CD4-positive, alpha-beta T cell treated with Interleukin-4 for 4 hours (primary cell): Measurements from ENCODE around the gene KLHDC4.
"Not testable (repeated sequence)": the region's sequence is repeated elsewhere in the genome, so short reads cannot be mapped to it uniquely, and the experiment has no call there.

Source experiments
- DNase-seq: peaks from one replicate; pipeline ENCODE4 v3.0.0-alpha.2; 2020

KLHDC4 gene

DNA sequence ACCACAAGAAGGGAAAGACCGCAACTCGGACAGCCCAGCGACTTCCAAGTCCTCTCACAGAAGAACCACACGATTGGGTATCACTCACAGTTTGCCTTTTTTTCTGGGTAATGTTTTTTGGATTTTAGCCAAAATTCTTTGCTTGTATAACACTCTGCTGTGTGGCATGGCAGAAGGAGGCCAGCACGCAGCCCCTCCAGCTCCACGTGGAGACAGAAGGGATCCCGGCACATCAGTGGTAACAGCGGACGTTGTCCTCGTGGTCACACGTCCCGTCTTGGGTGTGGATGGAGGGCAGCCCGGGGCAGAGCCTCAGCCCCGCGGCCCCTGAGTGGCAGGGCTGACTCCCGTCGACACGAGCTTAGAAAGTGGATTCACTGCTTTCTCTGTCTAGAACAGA, 69.1 kb downstream of the KLHDC4 start:
- DNase-seq = no peak

DNA sequence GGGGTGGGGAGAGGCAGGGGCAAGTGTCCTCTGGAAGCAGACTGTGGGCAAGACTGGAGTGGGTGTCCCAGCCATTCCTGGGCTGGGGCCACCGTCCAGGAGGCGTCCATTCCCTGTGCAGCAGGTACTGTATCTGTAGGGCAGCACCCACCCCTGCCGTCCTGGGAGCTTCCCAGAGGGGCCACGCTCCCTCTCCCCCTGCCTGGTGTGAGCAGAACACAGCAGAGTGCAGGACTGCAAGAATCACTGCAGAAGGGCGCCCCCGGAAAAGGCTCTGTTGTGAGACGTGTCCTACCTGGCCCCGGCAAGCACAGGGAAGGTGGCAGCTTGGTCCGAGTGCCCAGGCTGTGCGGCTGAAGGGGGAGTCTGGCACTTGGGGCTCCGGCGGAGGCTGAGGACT, 70.3 kb downstream of the KLHDC4 start:
- no peak for DNase-seq

DNA sequence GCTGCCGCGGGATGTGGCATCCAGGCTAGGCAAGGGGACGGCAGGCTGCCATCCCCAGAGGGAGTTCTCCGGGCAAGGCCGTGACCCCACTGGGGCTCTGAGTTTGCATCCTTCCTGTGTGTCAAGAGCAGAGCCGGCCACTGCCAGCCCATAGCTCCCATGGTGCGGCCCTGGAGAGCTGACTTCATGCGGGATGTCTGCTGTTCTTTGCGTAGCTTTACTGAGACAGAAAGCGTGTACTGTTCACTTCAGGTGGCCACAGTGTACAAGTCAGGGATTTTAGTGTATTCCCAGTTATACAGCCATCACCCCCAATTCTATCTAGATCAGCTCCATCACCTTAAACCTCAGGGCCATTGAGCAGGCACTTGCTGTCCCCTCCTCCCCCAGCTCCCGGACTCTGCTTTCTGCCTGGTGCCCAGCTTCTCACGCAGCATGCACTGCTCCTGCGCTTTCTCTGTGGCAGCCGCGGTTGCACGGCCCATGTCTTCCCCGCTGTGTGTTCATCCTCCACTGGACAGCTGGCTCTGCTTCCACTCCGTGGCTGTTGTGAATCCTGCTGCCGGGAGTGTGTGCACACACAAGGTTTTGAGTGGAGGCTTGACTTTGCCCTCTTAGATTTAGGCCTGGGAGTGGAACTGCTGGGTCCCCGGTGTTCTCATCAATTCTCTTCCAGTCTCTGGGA, 71.2 kb downstream of the KLHDC4 start:
- no peak for DNase-seq

DNA sequence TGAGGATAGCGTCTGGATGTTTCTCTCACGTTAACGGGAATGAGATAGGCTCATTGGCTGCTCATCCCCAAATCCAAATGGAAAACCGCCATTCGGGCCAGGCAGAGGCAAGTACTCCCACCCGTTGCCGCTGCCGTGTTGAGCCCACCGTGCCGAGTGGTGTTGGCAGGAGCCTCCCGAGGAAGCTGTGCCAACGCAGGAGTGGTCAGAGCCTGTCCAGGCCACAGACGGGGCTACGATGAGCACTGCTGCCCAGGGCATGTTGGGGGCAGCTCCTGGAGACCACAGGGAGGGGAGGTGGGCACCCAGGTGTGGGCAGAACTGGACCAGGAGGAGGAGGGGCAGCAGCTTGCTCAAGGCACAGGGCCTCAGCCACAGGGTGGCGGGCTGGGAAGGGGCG, 72.0 kb downstream of the KLHDC4 start:
- no peak for DNase-seq

DNA sequence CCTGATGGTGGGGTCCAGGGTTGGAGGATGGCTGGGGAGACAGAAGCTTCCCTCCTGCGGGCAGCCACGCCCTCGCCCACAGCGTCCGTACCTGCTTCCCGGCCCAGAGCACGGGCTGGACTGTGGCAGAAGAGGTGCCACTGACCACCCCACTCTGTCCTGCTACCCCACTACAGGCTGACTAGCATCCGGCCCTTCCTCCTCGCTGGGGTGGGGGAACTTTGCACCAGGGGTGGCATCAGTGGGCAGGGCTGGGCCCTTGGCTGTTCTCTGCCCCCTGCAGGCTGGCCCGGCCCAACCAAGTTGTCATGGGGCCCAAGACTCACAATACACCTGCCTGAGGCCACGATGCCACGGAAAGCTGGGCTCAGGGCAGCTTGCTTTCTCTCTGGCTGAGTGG, 73.0 kb downstream of the KLHDC4 start:
- DNase-seq = no peak

DNA sequence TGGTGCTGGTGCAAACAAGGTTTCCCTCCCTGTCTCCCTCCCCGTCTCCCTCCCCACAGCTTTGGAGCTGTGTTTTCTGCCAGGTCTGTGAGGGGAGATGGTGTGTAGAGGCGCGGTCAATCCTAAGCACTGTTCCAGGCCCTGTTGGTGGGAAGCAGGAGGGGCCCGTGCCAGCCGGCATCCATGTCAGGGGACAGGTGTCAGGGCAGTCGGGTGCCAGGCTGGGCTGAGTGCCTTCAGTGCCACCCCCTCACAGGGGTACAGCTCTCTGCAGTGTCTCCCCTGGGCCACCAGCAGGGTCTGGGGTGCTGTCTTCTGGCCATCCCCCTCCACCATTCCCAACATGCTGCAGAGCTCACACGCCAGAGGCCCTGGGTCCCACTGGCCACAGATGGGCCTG, 73.6 kb downstream of the KLHDC4 start:
- no peak for DNase-seq

DNA sequence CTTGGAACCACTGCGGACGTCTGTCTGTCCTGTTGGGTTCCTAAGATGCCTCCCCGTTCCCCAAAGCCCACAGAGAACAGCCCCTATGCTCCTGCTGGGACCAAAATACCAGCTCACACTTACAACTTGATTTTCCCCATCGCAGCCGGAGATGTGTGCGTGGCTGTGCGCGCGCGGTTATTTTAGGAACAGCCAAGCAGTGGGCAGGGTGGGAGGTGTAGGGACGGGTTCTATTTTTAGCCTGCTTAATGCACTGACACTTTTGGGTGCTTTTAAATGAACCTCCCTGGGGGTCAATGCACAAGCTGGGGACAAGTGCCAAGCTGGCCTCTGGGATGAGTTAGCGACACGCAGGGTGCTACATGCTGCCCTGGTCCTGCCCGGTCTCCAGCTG, 74.1 kb downstream of the KLHDC4 start:
- DNase-seq = no peak

DNA sequence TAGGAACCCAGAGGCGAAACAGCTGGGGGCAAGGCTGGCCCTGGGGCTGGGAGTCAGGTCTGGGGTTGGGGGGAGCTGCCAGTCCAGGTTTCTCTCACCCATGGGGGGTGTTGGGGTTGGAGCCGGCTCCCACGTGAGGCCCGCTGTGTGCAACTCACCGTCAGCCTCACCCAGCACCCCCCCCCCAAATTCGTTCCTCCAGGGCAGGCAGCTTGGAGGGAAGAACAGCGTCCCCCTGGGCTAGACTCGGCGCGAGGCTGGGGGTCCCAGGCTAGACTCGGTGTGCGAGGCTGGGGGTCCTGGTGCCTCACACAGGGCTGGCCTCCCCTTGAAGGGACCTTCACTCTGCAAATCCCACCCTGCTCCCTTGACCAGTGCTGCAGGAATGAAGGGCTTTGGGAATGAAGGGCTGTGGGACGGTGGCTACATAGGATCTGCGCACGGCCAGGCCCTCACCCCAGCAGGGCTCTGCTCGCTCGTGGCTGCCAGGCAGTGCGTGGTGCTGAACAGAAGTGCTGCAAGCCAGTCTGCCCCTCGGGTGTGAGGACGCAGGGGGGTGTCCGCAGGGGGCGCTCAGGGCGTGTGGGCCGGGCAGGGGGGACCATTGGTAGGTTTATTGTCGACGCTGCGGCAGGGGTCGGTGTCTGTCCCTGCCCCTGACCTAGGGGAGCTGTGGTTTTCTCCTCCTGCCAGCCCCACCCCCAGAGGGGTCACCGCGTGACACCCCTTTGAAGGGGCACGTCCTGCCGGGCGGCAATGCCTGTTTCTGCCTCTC, 74.7 kb downstream of the KLHDC4 start:
- DNase-seq = no peak

DNA sequence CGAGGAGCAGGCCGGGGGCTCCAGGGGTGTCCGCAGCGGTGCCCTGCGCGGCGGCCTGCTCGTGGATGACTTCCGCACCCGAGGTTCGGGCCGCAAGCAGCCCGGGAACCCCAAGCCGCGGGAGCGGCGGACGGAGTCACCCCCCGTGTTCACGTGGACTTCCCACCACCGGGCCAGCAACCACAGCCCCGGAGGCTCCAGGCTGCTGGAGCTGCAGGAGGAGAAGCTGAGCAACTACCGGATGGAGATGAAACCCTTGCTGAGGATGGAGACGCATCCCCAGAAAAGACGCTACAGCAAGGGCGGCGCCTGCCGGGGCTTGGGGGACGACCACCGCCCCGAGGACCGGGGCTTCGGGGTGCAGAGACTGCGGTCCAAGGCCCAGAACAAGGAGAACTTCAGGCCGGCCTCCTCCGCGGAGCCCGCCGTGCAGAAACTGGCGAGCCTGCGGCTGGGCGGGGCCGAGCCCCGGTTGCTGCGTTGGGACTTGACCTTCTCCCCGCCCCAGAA, 75.8 kb downstream of the KLHDC4 start:
- no peak for DNase-seq

DNA sequence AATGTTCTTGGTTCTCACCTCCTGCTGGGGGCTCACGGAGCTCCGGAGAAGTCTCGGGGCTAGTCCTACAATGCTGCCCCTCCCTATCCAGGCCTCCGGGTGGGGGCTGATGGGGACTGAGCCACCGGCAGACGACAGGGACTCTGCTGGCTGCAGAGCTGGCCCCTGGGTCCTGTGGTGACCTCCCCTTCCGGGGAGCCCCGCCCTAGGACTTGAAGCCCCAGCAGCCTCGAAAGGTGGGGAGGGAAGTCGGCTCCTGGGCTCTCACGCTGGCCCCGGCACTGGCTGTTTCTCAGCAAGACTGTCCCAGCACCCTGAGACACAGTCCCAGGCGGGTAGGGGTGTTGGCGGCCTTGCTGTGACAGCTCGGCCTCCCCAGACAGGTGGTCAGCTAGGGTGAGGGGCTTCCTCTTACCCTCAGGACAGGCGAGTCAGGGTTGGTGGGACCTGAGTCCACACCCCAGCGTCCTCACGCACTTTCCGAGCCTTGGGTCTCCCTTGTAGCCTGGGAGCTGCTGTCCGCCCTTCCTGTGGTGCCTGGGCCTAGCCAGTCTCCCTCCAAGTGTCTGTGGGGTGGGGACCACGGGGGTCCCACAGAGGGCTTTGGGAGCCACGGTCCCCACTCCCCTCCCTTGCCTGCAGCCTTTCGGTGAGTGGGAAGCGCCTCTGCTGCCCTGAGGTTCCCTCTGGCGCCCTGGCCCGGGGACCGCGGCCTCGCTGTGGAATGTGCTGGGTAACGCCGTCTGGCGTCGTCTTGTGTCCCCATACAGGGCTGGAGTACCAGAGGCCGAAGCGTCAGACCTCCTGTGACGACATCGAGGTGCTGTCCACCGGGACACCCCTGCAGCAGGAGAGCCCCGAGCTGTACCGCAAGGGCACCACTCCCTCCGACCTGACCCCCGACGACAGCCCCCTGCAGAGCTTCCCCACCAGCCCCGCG, 76.6 kb downstream of the KLHDC4 start:
- DNase-seq = no peak

DNA sequence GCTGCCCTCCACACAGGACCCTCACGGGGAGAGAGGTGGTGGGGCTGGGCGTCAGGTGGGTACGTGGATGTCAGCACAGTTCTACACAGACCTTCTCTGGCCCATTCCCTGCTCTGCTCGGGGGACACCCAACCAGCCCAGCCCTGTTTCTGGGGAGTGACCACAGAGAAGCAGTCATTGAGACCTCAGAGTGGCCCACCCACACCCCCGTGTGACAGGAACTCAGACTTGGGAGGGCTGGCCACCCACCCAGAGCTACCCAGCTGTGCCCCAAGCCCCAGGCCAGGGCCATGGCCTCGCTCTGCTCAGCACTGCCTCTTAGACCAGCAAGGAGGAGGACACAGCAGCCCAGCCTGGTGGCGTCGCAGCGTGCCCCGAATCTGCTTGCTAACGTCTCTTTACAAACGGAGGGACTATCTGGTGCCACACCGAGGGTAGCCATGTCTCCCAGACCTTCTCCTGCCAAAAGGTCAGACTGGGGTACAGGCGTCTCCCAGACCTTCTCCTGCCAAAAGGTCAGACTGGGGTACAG, 77.7 kb downstream of the KLHDC4 start:
- DNase-seq = no peak

DNA sequence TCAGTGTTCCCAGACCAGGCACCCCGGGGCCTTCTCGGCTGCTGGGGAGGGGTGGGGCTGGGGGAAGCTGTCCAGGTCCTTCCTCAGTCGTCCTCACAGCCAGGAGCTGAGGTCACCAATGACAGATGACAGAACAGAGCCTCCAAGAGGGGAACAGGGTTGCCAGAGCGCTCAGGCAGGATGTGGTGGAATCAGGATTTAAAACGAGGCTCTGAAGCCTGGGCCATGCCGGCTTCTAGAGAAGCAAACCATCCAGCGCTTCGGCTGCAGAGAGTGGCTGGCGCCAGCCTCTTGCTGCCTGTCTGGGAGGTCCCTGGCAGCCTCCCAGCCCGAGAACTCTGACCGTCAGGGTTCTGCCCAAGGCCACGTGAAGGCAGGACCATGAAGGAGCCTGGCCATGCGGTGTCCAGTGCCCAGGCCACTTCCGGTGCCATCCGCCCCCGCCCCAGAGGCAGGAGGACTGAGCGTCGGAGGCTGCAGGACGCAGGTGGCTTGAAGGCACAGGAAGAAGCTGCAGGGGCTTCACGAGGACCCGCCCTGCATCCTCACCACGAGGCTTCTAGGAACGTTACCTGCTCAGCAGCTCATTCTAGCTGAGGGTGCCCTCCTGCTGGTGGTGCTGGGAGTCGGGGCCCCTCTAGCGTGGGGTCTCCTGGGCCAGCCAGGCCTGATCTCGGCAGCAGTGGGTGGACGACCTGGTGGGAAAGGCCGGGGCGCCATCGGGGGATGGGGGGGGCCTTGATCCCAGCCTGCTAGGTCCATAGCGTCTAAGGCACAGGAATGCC, 78.5 kb downstream of the KLHDC4 start:
- no peak for DNase-seq

DNA sequence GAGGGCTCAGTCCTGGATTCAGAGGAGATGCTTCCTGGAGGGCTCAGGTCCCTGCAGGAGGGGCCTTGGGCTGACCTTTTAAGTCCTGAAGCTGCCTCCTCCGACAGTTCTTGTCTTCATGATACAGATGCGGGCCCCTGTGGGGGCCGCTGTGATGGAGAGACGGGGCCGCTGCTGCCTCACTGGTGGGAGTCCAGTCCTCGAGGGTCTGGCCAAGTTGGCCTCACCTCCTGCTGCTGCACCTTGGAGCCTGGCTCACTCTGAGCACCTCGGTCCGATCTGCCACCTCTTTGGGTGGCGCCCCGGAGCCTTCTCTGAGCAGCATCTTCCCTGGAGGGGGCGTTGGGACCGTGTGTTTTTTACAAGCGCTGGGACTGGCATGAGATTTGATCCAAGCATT, 79.1 kb downstream of the KLHDC4 start:
- DNase-seq = no peak

DNA sequence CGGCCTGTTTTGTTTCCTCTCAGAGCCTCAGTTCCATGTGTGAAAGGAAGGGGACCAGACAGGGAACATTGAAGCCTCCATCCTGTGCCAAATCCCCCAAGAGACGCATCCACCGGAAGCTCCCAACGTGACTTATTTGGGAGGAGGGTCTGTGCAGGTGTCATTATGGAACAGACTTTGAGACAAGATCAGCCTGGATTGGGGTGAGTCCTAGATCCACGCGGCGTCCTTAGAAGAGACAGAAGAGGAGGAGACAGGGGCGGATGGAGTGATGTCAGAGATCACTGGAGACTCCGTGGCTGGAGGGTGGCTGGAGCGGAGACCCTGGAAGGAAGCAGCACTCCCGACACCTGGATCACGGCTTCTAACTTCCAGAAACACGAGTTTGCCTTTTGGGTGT, 80.0 kb downstream of the KLHDC4 start:
- no peak for DNase-seq

DNA sequence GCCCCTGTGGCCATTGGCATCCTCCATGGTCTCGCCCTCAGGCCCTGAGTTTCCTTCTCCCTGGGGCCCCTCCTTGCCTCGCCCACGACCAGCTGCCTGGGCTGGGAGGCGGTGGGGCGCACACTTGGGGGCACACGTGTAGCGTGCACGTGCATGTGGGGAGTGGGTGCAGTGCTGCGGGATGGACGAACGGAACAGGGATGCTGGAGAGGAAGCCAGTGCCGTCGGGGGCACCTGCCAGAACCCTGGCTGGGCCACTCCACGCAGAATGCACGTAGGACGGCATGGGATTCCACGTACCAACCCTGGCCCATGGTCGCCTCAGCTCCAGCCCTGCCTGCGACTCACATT, 80.4 kb downstream of the KLHDC4 start:
- DNase-seq = no peak

DNA sequence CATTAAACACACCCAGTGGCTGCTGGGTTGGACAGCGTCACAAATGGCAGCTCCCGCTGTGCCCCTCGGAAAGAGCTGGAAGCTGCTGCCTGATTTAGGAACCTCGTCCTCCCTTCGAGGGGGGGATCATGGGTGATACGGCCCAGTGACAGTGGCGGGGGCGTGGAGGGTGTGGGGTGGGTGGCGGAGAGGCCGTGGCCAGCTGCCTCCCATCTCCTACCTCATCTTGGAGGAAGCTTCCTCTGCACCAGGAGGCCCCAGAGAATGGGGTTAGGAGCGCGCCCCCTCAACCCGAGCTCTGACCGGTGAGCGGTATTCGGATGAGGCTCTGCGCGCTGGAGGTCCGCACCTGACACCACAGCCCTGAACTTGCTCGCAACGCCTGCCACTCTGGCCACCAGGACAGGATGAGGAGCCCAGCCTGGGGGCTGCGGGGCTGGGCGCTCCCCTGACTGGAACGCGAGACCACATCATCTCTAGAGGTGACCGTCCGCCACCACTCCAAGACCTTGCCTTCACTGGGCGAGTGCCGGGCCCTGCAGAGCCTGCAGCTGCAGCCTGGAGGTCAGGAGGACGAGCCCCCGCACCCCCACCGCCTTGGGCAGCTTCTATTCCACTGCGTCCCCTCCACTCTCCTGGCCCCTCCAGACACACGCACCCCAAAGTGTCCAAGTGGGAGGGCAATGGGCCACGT, 80.9 kb downstream of the KLHDC4 start:
- no peak for DNase-seq

DNA sequence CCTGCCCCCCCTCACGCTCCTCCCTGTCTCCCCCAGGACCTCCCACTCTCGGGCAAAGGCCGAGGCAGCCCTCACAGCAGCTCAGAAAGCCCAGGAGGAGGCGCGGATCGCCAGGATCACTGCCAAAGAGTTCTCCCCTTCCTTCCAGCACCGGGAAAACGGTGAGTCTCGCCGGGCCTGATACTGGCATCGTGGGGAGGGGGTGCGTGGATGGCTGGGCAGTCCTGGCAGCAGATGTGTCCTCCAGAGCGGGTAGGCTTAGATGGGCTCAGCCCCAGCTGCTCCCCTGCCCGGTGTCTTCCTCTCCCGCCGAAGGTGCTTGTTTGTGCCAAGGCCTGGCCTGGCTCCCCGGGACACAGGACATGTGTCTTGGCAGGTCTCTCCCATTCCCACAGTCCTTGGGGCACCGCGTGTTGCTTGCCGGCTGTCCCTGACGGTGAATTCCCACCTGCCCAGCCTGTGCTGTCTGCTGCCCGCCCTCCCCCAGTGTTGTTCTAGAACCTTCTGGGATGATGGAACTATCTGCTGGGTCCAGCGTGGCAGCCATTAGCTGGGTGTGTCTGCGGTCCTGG, 81.6 kb downstream of the KLHDC4 start:
- DNase-seq = no peak

DNA sequence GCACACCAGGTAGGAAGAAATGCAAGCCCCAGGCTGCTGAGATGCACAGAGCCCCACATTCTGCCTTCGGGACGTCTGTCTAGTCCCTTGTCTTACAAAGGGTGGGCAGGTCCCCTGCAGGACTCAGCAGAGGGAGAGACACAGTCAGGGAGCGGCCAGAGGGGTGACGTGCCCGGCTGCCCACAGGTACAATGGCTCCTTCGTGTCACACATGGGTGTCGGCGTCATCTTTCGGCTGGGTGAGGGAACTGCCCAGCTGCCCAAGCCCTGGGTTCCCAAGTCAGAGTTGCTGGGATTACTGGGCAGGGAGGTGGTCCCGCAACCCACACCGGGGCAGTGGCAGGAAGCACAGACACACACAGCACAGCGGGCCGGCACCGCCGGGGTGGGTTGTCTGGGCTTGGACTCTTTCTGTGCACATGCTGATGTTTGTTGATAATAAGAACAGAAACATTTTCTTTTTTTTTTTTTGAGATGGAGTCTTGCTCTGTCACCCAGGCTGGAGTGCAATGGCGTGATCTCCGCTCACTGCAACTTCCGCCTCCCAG, 82.9 kb downstream of the KLHDC4 start:
- no peak for DNase-seq

DNA sequence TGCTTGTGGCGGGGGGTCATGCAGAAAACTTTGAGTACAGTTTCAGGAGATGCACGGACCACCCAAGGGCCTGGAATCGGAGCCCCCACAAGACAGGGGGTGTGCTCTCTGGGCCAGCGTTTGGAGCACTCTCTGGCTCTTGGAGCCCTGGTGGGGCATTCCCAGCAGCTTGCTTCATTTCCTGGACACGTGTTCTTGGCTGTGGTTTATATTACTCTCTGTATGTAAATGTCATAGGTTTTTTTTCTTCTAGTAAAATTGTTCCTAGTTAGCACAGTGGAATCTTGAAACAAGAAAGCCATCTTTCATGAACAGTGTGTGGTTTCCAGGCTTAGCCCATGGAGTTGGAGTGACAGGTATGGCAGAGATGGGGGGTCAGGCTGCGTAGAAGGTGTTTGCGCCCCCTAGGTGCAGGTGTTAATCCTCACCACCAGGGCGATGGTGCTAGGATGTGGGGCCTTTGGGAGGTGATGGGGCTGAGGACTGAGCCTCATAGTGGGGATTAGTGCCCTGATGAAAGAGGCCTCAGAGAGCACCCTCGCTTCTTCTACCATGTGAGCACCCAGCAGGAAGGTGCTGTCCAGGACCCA, 83.7 kb downstream of the KLHDC4 start:
- DNase-seq = no peak

DNA sequence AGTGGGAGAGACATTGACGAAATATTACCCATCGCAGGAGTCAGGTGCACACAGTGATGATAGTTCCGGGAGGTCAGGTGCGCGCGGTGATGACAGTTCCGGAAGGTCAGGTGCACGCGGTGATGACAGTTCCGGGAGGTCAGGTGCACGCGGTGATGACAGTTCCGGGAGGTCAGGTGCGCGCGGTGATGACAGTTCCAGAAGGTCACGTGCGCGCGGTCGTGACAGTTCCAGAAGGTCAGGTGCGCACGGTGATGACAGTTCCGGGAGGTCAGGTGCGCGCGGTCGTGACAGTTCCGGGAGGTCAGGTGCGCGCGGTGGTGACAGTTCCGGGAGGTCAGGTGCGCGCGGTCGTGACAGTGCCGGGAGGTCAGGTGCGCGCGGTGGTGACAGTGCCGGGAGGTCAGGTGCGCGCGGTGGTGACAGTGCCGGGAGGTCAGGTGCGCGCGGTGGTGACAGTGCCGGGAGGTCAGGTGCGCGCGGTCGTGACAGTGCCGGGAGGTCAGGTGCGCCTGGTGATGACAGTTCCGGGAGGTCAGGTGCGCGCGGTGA, 84.7 kb downstream of the KLHDC4 start:
- DNase-seq = not testable (repeated sequence)
